GM10266 (cell line): Measurements from ENCODE around the gene WDR89.
"Not testable (repeated sequence)": the region's sequence is repeated elsewhere in the genome, so short reads cannot be mapped to it uniquely, and the experiment has no call there.

Experiments
- DNase-seq: peaks from one replicate; pipeline ENCODE4 v3.0.0; 2012; ENCODE audit errors: extremely low spot score
- TF ChIP-seq, protein P1 (sequence below): IDR thresholded peaks from 2 replicates; pipeline ENCODE4 v1.5.1; 2012; ENCODE audit warnings: mild to moderate bottlenecking, low read depth; ENCODE audit not compliant: control insufficient read depth, insufficient read depth; ENCODE audit errors: missing control alignments

WDR89 gene

DNA sequence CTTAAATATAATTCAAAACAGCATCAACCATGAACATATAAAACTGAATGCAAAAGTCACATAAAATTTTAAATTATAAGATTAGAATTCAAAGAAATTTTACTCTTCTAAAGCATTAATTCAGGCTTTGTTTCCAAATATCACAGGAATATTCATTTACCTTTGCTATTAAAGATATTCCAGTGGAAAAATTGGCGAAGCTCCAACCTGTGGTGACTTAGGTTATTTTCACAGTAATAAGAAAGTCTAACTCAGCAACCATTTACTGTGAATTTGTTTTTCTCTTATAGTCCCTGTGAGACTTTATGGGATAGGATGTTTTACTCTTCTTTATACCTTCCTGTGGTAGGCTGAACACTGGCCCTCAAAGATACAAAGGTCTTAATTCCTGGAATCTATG lies 3.2 kb downstream of the WDR89 start:
- TF ChIP-seq, protein P1, sequence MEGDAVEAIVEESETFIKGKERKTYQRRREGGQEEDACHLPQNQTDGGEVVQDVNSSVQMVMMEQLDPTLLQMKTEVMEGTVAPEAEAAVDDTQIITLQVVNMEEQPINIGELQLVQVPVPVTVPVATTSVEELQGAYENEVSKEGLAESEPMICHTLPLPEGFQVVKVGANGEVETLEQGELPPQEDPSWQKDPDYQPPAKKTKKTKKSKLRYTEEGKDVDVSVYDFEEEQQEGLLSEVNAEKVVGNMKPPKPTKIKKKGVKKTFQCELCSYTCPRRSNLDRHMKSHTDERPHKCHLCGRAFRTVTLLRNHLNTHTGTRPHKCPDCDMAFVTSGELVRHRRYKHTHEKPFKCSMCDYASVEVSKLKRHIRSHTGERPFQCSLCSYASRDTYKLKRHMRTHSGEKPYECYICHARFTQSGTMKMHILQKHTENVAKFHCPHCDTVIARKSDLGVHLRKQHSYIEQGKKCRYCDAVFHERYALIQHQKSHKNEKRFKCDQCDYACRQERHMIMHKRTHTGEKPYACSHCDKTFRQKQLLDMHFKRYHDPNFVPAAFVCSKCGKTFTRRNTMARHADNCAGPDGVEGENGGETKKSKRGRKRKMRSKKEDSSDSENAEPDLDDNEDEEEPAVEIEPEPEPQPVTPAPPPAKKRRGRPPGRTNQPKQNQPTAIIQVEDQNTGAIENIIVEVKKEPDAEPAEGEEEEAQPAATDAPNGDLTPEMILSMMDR: no peak

GRCh38 chr14:63636094-63636635 lies 5.5 kb downstream of the WDR89 start:
- not testable (repeated sequence) for DNase-seq

More for the DNA sequence above, 3.2 kb downstream of the WDR89 start:
- DNase-seq: no peak

DNA sequence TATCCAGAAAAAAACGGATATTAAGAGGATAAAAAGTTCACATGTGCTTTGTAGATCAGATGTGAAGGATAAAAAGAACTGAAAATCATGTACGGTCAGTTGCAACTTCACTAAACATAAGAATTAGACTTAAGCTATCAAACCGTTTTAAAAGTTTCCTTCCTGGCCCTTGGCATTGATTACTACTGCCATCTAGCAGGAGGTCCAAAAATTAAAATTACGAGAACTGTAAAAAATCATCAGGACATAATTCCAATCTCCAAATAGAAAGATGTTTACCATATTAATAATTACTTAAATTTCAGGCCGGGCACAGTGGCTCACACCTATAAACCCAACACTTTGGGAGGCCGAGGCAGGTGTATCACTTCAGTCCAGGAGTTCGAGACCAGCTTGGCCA lies 7.9 kb downstream of the WDR89 start:
- no peak for DNase-seq
- TF ChIP-seq, protein P1: no peak

GRCh38 chr14:63632932-63633514 lies 8.6 kb downstream of the WDR89 start:
- TF ChIP-seq, protein P1: peak; percentile 47
- no peak for DNase-seq

- TF ChIP-seq, protein P1: no peak
- DNase-seq: no peak
These were observed 17.0 kb downstream of the WDR89 start for GRCh38 chr14:63624701-63625100.

GRCh38 chr14:63624203-63624602 lies 17.5 kb downstream of the WDR89 start:
- DNase-seq: no peak
- TF ChIP-seq, protein P1: no peak

DNA sequence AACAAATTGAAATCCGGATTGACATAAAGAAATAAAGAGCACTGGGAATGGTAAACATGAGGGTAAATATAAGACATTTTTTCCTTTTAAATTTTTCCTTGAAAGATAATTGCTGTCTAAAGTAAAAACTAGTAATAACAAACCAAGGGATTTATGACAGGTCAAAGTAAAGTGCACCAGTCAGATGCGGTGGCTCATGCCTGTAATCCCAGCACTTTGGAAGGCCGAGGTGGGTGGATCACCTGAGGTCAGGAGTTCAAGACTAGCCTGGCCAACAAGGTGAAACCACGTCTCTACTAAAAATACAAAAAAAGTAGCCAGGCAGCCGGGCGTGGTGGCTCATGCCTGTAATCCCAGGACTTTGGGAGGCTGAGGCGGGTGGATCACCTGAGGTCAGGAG lies 19.7 kb downstream of the WDR89 start:
- not testable (repeated sequence) for DNase-seq

DNA sequence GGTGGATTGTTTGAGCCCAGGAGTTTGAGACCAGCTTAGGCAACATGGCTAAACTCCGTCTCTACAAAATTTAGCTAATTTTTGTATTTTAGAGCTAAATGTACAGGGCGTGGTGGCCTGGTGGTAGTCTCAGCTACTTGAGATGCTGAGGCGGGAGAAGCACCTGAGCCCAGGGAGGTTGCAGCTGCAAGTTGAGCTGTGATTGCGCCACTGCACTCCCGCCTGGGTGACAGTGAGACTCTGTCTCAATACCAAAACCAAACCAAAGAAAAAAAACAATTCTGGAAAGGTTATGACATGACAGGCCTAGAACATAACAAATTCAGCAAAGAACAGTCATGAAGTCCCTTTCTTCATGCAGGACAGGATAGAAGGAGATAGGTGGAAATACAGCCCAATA lies 25.7 kb downstream of the WDR89 start:
- TF ChIP-seq, protein P1: no peak
- no peak for DNase-seq
